AG09309 (cell line): ENCODE results near the gene NR0B2.
"Not testable (repeated sequence)": the region's sequence is repeated elsewhere in the genome, so short reads cannot be mapped to it uniquely, and the experiment has no call there.

ENCODE experiments used
- DNase-seq: peaks from one replicate; pipeline ENCODE4 v3.0.0-alpha.2; 2010; ENCODE audit warnings: low read depth
- H3K4me3 ChIP-seq: 2 replicates; pipeline ENCODE4 v1.5.1; 2011; ENCODE audit warnings: mild to moderate bottlenecking, low read depth, low read length, moderate library complexity; ENCODE audit not compliant: control insufficient read depth
- TF ChIP-seq, protein P1 (sequence below): IDR thresholded peaks from 2 replicates; pipeline ENCODE4 v1.5.1; 2011; ENCODE audit warnings: mild to moderate bottlenecking, low read depth, low read length, inconsistent platforms; ENCODE audit not compliant: insufficient read depth, control insufficient read depth; ENCODE audit errors: missing control alignments

NR0B2 gene

DNA sequence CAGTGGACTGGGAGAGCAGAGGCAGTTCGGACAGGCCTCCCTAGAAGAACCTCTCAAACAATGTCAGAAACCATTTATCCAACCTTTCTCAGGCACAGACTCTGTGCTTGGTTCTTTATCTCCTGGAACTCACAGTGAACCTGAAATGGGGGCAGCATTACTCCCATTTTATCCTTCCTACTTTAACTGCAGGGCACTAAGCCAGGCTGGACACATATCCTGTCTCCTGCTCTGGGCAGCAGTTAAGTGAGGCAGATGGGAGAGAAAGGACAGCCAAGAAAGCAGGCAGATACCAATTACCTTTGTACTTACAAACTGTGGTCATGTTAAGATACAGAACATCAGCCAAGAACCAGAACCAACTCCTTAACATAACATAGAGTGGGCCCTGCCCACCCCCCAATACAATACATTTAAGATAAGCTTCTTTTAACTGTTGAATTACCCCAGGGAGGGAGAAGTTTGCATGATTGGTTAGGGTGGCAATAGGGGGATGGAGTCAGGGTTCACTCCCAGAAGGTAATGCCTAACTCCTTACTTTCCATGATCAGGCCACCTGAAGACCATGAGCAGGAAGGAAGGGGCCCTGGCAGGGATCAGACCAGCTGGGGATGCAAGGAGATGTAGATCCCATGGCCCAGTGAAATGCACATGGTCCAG is 35.6 kb upstream of the NR0B2 start:
- no peak overlapping the region for H3K4me3 ChIP-seq
- TF ChIP-seq, protein P1, sequence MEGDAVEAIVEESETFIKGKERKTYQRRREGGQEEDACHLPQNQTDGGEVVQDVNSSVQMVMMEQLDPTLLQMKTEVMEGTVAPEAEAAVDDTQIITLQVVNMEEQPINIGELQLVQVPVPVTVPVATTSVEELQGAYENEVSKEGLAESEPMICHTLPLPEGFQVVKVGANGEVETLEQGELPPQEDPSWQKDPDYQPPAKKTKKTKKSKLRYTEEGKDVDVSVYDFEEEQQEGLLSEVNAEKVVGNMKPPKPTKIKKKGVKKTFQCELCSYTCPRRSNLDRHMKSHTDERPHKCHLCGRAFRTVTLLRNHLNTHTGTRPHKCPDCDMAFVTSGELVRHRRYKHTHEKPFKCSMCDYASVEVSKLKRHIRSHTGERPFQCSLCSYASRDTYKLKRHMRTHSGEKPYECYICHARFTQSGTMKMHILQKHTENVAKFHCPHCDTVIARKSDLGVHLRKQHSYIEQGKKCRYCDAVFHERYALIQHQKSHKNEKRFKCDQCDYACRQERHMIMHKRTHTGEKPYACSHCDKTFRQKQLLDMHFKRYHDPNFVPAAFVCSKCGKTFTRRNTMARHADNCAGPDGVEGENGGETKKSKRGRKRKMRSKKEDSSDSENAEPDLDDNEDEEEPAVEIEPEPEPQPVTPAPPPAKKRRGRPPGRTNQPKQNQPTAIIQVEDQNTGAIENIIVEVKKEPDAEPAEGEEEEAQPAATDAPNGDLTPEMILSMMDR, result no peak
- no peak for DNase-seq

DNA sequence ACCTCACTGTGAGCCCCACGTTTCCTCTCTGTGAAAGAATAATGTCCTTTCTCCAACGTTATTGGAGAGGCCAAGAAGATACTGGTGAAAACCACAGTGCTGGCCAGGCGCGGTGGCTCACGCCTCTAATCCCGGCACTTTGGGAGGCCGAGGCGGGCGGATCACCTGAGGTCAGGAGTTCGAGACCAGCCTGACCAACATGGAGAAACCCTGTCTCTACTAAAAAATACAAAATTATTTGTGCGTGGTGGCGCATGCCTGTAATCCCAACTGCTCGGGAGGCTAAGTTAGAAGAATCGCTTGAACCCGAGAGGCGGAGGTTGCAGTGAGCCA is 34.9 kb upstream of the NR0B2 start:
- not testable (repeated sequence) for H3K4me3 ChIP-seq, DNase-seq

DNA sequence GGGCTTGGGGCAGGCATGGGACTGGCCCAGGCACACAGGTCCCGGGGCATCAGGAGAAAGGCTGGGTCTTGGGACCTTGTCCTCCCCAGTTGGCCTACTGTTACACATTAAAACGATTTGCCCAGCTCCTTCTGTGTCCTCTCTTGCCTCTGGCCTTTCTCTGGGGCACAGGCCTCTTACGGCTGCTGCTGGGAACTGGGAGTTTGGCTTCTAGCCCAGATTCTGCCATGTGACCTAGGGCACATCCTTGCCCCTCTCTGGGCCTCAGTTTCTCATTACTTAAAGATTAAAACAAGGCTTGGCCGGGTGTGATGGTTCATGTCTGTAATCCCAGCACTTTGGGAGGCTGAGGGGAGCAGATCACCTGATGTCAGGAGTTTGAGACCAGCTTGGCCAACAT is 32.5 kb upstream of the NR0B2 start:
- TF ChIP-seq, protein P1, result no peak
- no peak overlapping the region for H3K4me3 ChIP-seq
- DNase-seq, result no peak

DNA sequence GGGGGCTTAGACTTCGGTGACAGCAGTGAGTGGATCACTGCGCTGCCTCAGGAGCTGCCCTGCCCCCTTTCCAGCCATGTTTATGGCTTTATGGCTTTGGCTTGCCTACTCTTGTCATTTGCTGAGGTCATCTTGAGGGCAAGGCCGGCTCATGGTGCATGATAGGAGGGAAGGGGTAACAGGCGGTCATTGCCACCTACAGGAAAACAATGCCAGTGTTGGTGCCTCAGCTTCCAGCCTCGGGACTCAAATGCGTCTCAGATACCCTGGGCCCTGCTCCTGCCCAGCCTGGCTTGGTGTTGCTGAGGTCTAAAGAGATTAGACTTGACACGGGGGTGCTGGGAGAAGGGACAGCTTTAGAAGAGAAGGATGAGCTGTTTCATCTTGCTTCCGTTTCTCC is 32.0 kb upstream of the NR0B2 start:
- DNase-seq, result no peak
- no peak overlapping the region for H3K4me3 ChIP-seq
- TF ChIP-seq, protein P1, result no peak

DNA sequence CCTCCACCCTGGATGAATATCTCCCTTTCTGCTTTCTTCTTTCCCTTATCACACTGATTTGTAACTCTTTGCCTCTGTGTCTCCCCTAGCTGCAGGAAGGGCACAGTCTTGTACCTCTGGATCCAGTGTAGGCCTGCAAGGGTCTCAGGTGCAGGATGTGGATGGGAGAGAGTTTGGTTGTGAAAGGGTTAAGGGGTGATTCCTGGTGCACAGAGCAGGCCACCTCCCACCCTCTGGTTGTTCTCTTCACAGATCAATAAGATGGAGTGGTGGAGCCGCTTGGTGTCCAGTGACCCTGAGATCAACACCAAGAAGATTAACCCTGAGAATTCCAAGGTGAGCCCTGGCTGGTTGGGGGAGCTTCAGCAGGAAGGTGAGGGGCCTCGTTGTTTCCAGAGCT is 31.4 kb upstream of the NR0B2 start:
- TF ChIP-seq, protein P1, result no peak
- no peak overlapping the region for H3K4me3 ChIP-seq
- no peak for DNase-seq

DNA sequence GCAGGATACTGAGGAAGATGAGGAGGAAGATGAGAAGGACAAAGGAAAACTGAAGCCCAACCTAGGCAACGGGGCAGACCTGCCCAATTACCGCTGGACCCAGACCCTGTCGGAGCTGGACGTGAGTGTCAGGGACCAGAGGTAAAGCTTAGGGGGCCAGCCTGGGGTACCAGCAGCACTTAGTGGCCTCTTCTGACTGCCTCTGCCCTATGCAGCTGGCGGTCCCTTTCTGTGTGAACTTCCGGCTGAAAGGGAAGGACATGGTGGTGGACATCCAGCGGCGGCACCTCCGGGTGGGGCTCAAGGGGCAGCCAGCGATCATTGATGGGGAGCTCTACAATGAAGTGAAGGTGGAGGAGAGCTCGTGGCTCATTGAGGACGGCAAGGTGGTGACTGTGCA is 28.9 kb upstream of the NR0B2 start:
- TF ChIP-seq, protein P1, result no peak
- DNase-seq, result no peak
- no peak overlapping the region for H3K4me3 ChIP-seq

DNA sequence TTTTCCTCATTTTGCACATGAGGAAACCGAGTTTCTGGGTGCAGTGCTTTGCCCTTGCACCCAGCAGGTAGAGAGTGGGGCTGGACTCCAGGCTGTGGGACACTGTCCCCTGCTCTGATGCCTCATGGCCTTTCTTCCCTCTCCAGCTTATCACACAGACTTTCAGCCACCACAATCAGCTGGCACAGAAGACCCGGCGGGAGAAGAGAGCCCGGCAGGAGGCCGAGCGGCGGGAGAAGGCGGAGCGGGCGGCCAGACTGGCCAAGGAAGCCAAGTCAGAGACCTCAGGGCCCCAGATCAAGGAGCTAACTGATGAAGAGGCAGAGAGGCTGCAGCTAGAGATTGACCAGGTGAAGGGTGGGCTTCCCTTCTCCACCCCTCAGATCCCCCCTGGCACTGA is 27.5 kb upstream of the NR0B2 start:
- TF ChIP-seq, protein P1, result no peak
- H3K4me3 ChIP-seq, result no peak overlapping the region
- DNase-seq, result no peak
